Superior temporal gyrus (tissue), 1 donor: ENCODE results near the gene DNAH17.
A peak's percentile ranks its signal among the peaks of the same experiment; 100 is the strongest.

Experiments used
- DNase-seq: peaks from one replicate; pipeline ENCODE4 v3.0.0-alpha.2; 2016; ENCODE audit errors: extremely low spot score

Gene DNAH17

GRCh38 chr17:78430892-78431691 is 146.1 kb downstream of the DNAH17 start:
- no peak for DNase-seq

GRCh38 chr17:78429618-78429995 is 147.6 kb downstream of the DNAH17 start:
- DNase-seq: no peak

DNA sequence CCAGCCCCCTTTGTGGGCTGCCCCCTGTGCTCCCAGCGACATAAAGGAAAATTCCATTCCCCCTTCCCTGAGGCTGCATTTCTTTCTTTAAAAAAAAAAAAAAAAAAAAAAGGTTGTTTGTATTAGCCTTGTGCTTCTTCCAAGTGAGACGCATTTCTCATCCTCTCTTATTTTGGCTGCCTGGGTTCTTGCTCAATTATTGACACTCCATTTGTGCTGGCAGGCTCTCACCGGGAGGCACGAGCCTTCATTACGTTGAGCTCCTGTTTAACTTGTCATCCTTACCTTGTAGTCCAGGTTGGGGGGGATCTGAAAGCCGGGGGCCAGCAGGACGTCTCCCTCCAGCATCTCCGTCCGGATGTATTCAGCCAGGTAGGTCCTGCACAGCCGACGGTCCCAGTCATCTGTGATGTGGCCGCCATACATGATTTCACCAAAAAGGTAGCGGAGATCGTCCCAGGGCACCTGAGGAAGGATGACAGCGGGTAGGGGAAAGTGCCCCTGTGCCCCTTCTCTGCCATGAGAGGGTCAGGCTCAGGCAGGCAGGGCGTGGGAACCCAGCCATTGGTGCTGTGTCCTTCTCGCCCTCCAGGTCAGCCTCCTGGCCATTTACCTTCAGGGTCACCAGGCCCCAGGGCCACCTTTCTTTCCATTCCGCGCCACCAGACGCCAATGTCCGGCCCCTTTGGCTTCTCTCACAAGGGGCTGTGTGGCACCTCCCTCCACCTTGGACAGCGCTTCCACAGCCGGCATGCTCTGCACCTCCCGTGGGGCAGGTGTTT is 148.2 kb downstream of the DNAH17 start:
- no peak for DNase-seq

GRCh38 chr17:78428025-78428575 is 149.1 kb downstream of the DNAH17 start:
- DNase-seq: no peak

DNA sequence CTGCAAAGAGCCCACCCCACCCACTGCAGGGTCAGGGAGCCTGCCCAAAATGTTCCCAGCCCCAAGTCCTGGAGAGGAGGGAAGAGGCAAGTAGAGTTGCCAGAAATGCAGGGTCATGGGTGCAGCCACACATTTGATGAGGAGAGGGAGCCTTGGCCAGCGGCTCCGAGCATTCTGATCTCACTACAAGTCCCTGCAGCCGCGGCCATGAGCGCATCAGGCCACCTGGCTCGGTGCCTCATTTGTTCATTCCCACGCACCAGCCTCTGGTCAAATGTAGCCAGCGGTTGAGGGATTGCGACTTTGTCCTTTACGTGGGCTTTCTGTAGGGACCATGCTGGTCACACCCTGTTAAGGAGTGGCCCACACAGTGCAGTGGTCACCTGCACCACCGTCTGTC is 150.1 kb downstream of the DNAH17 start:
- DNase-seq: no peak

DNA sequence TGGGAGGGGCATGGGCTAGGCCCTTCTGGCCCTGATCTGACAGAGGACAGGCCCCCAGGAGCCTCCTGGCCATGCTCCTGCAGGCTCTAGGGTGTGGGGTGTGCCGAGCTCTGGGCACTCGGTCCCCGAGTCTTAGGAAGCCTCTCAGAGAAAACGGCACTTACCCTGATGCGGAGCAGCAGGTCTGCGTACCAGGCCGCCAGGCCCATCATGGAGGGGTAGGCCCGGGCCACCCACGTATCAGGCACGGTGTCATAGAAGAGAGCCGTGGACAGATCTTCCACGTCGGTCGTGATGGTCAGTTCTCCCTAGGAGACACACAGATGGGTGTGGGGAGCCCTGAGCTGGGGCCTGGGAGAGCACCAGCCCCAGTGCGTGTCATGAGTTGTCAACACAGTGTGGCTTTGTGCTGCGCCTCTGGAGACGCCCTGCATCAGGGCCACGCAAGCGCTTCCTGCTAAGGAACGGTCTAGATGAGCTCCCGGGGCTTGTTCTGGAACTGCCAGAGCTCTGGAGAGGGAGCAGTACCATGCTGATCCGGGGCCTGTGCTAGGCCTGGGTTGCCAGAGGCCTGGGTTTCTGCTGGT is 150.8 kb downstream of the DNAH17 start:
- peak; percentile 75 for DNase-seq

GRCh38 chr17:78425429-78425828 is 151.8 kb downstream of the DNAH17 start:
- no peak for DNase-seq

GRCh38 chr17:78423961-78424675 is 153.1 kb downstream of the DNAH17 start:
- no peak for DNase-seq

DNA sequence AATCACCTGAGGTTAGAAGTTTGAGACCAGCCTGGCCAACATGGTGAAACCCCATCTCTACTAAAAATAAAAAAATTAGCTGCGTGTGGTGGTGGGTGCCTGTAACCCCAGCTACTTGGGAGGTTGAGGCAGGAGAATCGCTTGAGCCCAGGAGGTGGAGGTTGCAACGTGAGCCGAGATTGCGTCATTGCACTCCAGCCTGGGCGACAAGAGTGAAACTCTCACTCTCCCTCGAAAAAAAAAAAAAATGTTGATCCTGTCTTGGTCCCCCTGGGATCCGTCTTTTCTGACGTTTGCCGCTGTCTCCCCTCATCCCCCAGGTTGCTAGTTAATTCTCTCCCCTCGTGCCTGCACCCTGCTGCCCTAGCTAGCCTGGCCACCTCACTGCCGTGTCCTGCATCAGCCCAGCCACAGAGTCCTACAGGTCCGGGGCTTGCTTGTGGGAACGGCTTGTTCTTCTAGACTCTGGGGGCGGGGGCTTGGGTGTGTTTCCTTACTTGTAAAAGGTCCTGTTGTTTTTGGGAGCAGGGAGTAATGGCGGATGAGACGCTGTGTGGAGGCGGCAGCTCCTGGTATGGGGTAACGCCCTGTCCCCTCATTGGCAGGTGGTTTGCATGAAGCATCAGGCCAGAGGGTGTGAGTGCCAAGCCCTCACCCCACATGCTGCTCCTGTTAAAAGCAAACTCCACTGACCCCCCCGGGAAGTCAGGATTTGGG is 154.2 kb downstream of the DNAH17 start:
- no peak for DNase-seq

DNA sequence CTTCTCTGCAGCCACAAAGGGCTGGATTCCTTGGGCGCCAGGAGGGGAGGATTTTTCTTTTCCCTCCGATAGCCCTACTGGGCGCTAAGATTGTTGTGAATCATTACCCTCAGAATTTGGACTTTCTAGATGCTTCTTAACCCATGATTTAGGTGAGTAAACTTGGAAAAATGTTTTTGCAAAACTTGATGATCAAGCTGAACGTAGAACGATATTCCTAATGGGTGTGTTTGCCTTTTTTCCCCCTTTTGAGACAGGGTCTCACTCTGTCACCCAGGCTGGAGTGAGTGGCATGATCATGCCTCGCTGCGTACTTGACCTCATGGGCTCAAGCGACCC is 155.0 kb downstream of the DNAH17 start:
- DNase-seq: no peak

DNA sequence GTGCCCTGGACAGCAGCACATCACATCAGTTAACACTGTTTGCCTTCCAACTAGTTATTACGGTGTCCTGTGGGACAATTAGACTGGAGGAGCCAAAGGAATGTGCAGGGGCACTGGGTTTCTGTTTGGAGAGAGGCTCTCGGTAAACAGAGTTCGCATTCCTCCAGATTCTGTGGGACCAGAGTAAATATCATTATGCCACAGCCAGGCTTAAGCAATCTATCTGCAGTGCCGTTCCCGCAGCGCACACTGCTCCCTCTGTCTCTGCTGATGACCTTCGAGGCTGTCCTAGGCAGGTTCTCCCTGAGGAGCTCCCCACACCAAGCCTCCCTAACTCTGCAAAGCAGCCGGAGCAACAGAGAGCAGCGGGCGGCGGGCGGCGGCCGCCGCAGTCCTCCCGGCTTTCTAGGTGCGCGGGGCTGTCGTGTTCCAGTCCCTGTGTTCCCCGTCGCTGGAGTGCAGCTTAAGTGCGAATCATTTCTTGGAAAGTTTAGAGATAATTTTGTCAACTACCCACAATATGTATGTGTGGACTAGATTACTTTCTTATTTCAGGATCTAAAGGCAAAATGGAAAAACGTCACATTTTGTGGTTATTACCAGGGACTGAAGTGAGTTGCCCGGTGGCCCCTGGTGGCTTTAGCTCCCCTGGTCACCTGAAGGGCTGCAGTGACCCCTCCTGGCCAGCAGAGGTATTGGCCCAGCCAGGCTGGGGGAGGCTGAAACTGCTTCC is 155.5 kb downstream of the DNAH17 start:
- DNase-seq: peak; percentile 85

- DNase-seq: no peak
These were observed 156.1 kb downstream of the DNAH17 start for GRCh38 chr17:78421084-78421533.

GRCh38 chr17:78419970-78420815 is 157.0 kb downstream of the DNAH17 start:
- no peak for DNase-seq

DNA sequence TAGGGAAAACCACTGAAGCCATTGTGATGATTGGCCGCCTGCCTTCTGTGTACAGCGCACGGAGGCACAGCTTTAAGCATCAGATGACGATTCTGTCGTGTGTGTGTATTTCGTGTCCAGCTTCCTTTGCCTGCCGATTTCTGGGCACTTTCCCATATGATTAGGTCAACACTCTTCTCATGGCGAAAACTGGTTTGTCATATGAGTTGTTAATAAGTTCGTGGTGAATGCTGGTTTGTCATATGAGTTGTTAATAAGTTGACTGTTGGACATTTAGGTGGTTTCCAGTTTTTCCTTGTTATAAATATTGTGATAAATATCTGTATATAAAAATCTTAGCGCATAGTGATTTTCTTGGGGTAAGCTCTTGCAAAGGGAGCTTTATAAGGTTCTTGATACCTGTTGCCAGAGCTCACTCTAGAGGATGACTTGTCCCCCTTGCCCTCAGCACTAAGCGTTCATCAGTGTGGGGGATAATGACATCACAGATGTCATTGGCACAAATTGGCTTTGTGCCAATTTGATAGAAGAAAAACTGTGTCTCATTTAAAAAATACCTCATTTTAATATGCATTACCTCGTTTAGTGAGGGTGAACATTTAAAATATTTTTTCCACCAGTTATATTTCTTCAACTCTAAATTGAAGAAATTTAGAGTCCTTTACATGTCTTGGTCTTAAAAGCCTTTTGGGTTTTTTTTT is 158.7 kb downstream of the DNAH17 start:
- DNase-seq: no peak

DNA sequence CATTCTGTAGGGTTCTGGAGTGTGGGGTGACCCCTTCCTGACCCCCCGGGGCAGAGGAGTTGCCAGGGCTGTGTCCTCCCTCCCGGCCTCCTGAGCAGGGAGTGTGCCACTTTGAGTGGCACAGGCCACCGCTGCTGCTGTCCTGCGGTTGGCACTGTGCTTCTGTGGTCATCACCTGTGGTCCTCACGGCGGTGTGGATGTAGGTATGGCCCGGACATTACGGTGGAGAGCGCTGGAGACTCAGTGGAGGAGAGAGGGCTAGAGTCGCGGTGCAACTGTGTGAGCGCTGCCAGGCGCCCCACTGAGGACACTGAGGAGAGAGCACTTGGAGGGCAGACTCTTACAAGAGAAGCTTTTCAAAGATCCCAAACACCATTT is 159.7 kb downstream of the DNAH17 start:
- no peak for DNase-seq

- DNase-seq: peak; percentile 42
These were observed 160.2 kb downstream of the DNAH17 start for GRCh38 chr17:78416791-78417530.

GRCh38 chr17:78415821-78416711 is 161.1 kb downstream of the DNAH17 start:
- no peak for DNase-seq
